ENCODE measurements around the gene DGCR2.

DNA sequence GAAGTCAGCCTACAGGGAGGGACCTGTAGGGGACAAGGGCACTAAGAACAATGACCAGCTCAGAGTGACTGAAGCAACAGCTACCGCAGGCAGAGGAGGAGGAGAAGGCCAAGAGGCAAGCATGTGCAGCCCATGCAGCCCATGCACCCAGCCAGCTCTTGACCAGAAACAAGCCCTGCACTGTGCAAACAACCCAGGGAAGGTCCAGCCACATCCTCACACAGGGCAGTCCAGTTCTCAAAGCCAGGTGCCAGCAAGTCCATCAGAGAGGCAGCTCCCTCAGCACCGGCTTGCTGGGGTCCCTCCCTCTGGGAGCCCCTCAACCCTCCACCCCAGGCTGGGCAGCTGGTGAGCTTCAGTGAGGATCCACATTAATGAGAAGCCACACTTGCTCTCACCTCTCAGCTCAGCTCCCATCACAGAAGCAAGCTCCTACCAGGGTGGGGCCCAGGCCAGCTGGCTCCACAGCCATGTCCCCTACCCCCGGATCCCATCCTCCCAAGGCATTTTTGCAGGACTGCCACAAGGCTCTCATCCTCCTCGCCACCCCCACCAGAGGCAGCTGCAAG, 7.1 kb downstream of the DGCR2 start:
- TF ChIP-seq, protein P1, sequence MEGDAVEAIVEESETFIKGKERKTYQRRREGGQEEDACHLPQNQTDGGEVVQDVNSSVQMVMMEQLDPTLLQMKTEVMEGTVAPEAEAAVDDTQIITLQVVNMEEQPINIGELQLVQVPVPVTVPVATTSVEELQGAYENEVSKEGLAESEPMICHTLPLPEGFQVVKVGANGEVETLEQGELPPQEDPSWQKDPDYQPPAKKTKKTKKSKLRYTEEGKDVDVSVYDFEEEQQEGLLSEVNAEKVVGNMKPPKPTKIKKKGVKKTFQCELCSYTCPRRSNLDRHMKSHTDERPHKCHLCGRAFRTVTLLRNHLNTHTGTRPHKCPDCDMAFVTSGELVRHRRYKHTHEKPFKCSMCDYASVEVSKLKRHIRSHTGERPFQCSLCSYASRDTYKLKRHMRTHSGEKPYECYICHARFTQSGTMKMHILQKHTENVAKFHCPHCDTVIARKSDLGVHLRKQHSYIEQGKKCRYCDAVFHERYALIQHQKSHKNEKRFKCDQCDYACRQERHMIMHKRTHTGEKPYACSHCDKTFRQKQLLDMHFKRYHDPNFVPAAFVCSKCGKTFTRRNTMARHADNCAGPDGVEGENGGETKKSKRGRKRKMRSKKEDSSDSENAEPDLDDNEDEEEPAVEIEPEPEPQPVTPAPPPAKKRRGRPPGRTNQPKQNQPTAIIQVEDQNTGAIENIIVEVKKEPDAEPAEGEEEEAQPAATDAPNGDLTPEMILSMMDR (IDR thresholded peaks at IDR 0.05; ENCODE audit: poor library complexity, severe bottlenecking) = no peak
- TF ChIP-seq RAD21 (conservative IDR thresholded peaks at IDR 0.05) (no peak), EZH2 (IDR thresholded peaks at IDR 0.05; ENCODE audit: borderline replicate concordance, insufficient read depth, low read length, poor library complexity, severe bottlenecking) (no peak), EP300 (conservative IDR thresholded peaks at IDR 0.05; ENCODE audit: poor library complexity, severe bottlenecking) (no peak), REST (IDR thresholded peaks at IDR 0.05; ENCODE audit: borderline replicate concordance) (no peak), POLR2AphosphoS5 (IDR thresholded peaks at IDR 0.05) (no peak), TAF1 (IDR thresholded peaks at IDR 0.05; ENCODE audit: low read depth) (no peak), SMC3 (conservative IDR thresholded peaks at IDR 0.05; ENCODE audit: poor library complexity) (no peak)
